HCT116 (cell line): Measurements from ENCODE around the gene RPL35A. TPM values are rescaled to one million over a fixed set of nuclear protein-coding genes. Genes with fewer than 3 reads are reported as not detected.

ENCODE experiments used
- ATAC-seq: fragments of 200-7000 bp; cut with Tn5 transposase; 2 replicates; pipeline ENCODE4 v1.9.1; 2020; ENCODE audit warnings: mild to moderate bottlenecking, moderate library complexity
- BruUV-seq: library from RNA; stranded (reverse); fragments of 400-500 nt; replicated peaks from 2 replicates; lab custom pipeline; 2021; lab: Mats Ljungman, UMichigan
- CTCF ChIA-PET: fragments of 300-600 bp; sonication (Branson Sonifier 250); formaldehyde crosslinking; loops from one replicate; lab custom pipeline; 2021; ENCODE audit warnings: antibody characterized with exemption; lab: Charles Lee
- POLR2A ChIA-PET: fragments of 300-600, 350-600 bp; sonication (Branson Sonifier 250); formaldehyde crosslinking; loops from one replicate; lab custom pipeline; 2021; ENCODE audit warnings: antibody characterized with exemption; lab: Charles Lee
- RAD21 ChIA-PET, 2 experiments: fragments of 300-600 bp; sonication (Branson Sonifier 250); formaldehyde crosslinking; loops; one replicate each; lab custom pipeline; 2023; ENCODE audit warnings: low total read pairs in 2 of 2; ENCODE audit not compliant: uncharacterized antibody in 2 of 2, unreplicated experiment in 2 of 2, low non-redundant PET in 1 of 2; lab: Charles Lee
- DNase-seq: peaks from one replicate; pipeline ENCODE4 v3.0.0-alpha.2; 2010; ENCODE audit warnings: low read depth, low spot score
- H2AFZ ChIP-seq: fragments of 200-600 bp; shearing (Covaris generic), sonication (generic); 2 replicates; pipeline ENCODE4 v1.6.1; 2017; ENCODE audit warnings: low read depth, mixed run types, mixed read lengths, antibody characterized with exemption, low read length; ENCODE audit not compliant: poor library complexity, severe bottlenecking
- H3K27ac ChIP-seq: 2 replicates; pipeline ENCODE4 v1.5.1; 2012; ENCODE audit warnings: low read depth, low read length
- H3K27me3 ChIP-seq: fragments of 200-600 bp; sonication (generic); 2 replicates; pipeline ENCODE4 v1.6.1; 2016; ENCODE audit warnings: mixed run types, low read length, mixed read lengths; ENCODE audit not compliant: insufficient read depth
- H3K36me3 ChIP-seq, 2 experiments: fragments of 200-500 bp in 1 of 2; fragments of 200-600 bp in 1 of 2; sonication (Bioruptor generic) in 1 of 2; sonication (generic) in 1 of 2; 2 replicates each; pipeline versions ENCODE4 v1.5.1 to v1.6.1; 2014 to 2016; ENCODE audit warnings: low read length in 2 of 2, inconsistent platforms in 1 of 2, mixed read lengths in 1 of 2, mixed run types in 1 of 2; ENCODE audit not compliant: insufficient read depth in 2 of 2, control insufficient read depth in 1 of 2
- H3K4me1 ChIP-seq, 2 experiments: fragments of 200-600 bp in 1 of 2; sonication (generic) in 1 of 2; 2 replicates each; pipeline versions ENCODE4 v1.5.1 to v1.6.1; 2012 to 2017; ENCODE audit warnings: low read length in 2 of 2, inconsistent platforms in 1 of 2, mild to moderate bottlenecking in 1 of 2, mixed read lengths in 1 of 2, mixed run types in 1 of 2, moderate library complexity in 1 of 2; ENCODE audit not compliant: insufficient read depth in 2 of 2, control insufficient read depth in 1 of 2
- H3K4me2 ChIP-seq: fragments of 200-600 bp; sonication (generic); 2 replicates; pipeline ENCODE4 v1.6.1; 2017; ENCODE audit warnings: mixed run types, low read length, mixed read lengths
- H3K4me3 ChIP-seq, 2 experiments: fragments of 200-600 bp in 1 of 2; sonication (generic) in 1 of 2; replicated peaks in 1 of 2; 2 replicates each; pipeline ENCODE4 v1.5.1; 2011 to 2016; ENCODE audit warnings: low read length in 2 of 2, control low read depth in 1 of 2, low read depth in 1 of 2, mild to moderate bottlenecking in 1 of 2, mixed read lengths in 1 of 2, mixed run types in 1 of 2
- H3K79me2 ChIP-seq: fragments of 200-600 bp; sonication (generic); 2 replicates; pipeline ENCODE4 v1.6.1; 2017; ENCODE audit warnings: mild to moderate bottlenecking, mixed run types, low read length, moderate library complexity, mixed read lengths; ENCODE audit not compliant: insufficient read depth
- H3K9ac ChIP-seq: fragments of 200-600 bp; sonication (generic); 2 replicates; pipeline ENCODE4 v1.6.1; 2016; ENCODE audit warnings: low read length, mixed read lengths
- H3K9me2 ChIP-seq: fragments of 200-600 bp; sonication (generic), shearing (Covaris generic); 2 replicates; pipeline ENCODE4 v1.6.1; 2017; ENCODE audit warnings: mixed run types, mild to moderate bottlenecking, moderate library complexity; ENCODE audit not compliant: insufficient read depth
- H3K9me3 ChIP-seq, 2 experiments: fragments of 200-500 bp in 1 of 2; fragments of 200-600 bp in 1 of 2; sonication (Bioruptor generic) in 1 of 2; sonication (generic) in 1 of 2; 2 replicates each; pipeline ENCODE4 v1.6.1; 2014 to 2017; ENCODE audit warnings: low read length in 2 of 2, mixed read lengths in 2 of 2, inconsistent platforms in 1 of 2, low read depth in 1 of 2, mild to moderate bottlenecking in 1 of 2, mixed run types in 1 of 2, moderate library complexity in 1 of 2; ENCODE audit not compliant: control insufficient read depth in 1 of 2, insufficient read depth in 1 of 2
- H4K20me1 ChIP-seq: fragments of 200-600 bp; sonication (generic), shearing (Covaris generic); 2 replicates; pipeline ENCODE4 v1.6.1; 2017; ENCODE audit warnings: mixed run types, mild to moderate bottlenecking, moderate library complexity; ENCODE audit not compliant: insufficient read depth
- CBX3 ChIP-seq: IDR thresholded peaks from 2 replicates; pipeline ENCODE4 v1.6.1; 2012; ENCODE audit warnings: low read depth
- CTCF ChIP-seq, 3 experiments: fragments of 200-600 bp in 1 of 3; sonication (generic) in 1 of 3; IDR thresholded peaks in 2 of 3; conservative IDR thresholded peaks in 1 of 3; 2 replicates each; pipeline ENCODE4 v1.5.1; 2012 to 2017; ENCODE audit warnings: low read depth in 2 of 3, low read length in 2 of 3, antibody characterized with exemption in 1 of 3, borderline replicate concordance in 1 of 3, control low read depth in 1 of 3, mild to moderate bottlenecking in 1 of 3, mixed read lengths in 1 of 3, mixed run types in 1 of 3, moderate library complexity in 1 of 3; ENCODE audit not compliant: insufficient read depth in 1 of 3
- EZH2 ChIP-seq: fragments of 200-600 bp; sonication (generic); IDR thresholded peaks from 2 replicates; pipeline ENCODE4 v1.6.1; 2017; ENCODE audit warnings: antibody characterized with exemption, mixed run types
- JUND ChIP-seq: IDR thresholded peaks from 2 replicates; pipeline ENCODE4 v1.6.1; 2012
- POLR2AphosphoS5 ChIP-seq: IDR thresholded peaks from 2 replicates; pipeline ENCODE4 v1.6.1; 2011; ENCODE audit warnings: mild to moderate bottlenecking, low read depth, low read length, moderate library complexity
- REST ChIP-seq: IDR thresholded peaks from 2 replicates; pipeline ENCODE4 v1.6.1; 2012; ENCODE audit warnings: low read depth
- SRF ChIP-seq: IDR thresholded peaks from 2 replicates; pipeline ENCODE4 v1.6.1; 2012; ENCODE audit warnings: low read depth
- TCF7L2 ChIP-seq: IDR thresholded peaks from 2 replicates; pipeline ENCODE4 v1.7.0; 2011; ENCODE audit warnings: borderline replicate concordance, inconsistent platforms; ENCODE audit not compliant: insufficient read depth, insufficient read length; ENCODE audit errors: extremely low read depth
- YY1 ChIP-seq: IDR thresholded peaks from 2 replicates; pipeline ENCODE4 v1.6.1; 2011; ENCODE audit warnings: low read length, low read depth, moderate library complexity, mild to moderate bottlenecking; ENCODE audit not compliant: insufficient replicate concordance; ENCODE audit errors: extremely low read depth
- ZNF274 ChIP-seq: fragments of 200-500 bp; sonication (Bioruptor generic); IDR thresholded peaks from 2 replicates; pipeline ENCODE4 v1.6.1; 2014; ENCODE audit warnings: mild to moderate bottlenecking, low read depth, low read length, inconsistent platforms
- intact Hi-C: fragments of 100-400 bp; cut with micrococcal nuclease; formaldehyde crosslinking; loops from 2 replicates; pipeline ENCODE4 v1.10.0; 2022
- total RNA-seq: library from RNA; stranded (reverse); gene quantifications from one replicate; pipeline ENCODE4 v1.2.1, GENCODE V29; 2021; ENCODE audit not compliant: unreplicated experiment
- TF ChIP-seq, protein P1 (sequence below): IDR thresholded peaks from 2 replicates; pipeline ENCODE4 v1.6.1; 2012

Gene RPL35A
- total RNA-seq, 1 experiment from 2014 or later = 1,465 TPM

DNA sequence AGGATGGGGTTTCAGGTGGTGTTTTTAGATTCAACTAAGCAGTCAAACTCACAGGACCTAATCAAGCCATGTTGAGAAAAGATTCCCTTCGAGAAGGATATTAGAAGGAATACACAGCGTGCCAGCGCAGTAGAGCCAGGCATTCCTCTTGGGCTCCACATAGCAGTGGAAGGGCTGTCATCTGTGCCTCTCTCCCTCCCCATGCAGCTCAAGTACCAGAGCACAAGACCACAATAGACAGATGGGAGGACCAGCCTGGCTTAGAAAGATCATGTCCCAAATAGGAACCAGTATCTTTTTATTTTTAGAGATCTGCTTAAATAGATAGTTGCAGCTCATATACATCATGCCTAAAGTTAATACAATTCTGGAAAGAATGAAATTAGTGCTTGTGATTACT is 47.9 kb downstream of the RPL35A start:
- ChIA-PET RAD21 (no interaction called here), CTCF (no interaction called here), POLR2A (no interaction called here)
- intact Hi-C loops = no loop called here
- Histone ChIP-seq H3K4me3 (no peak overlapping the region), H2AFZ (no peak overlapping the region), H3K79me2 (no peaks in the 10 kb centered on the region), H3K36me3 (no peaks in the 10 kb centered on the region; a peak in 1 of 4 replicates), H4K20me1 (no peaks in the 10 kb centered on the region), H3K4me1 (no peaks in the 10 kb centered on the region), H3K27me3 (no peaks in the 10 kb centered on the region), H3K27ac (no peak overlapping the region), H3K9me3 (no peaks in the 10 kb centered on the region), H3K9ac (no peak overlapping the region), H3K4me2 (no peak overlapping the region), H3K9me2 (no peaks in the 10 kb centered on the region)
- TF ChIP-seq EZH2 (no peak), POLR2AphosphoS5 (no peak), REST (no peak), TCF7L2 (no peak), CBX3 (no peak), SRF (no peak), CTCF (IDR thresholded peaks at IDR 0.05 in 2 of 3, conservative IDR thresholded peaks at IDR 0.05 in 1 of 3; ENCODE audit: borderline replicate concordance in 1 of 3, insufficient read depth in 1 of 3, low read depth in 2 of 3, low read length in 2 of 3) (no peak), ZNF274 (no peak), JUND (no peak), YY1 (no peak)
- TF ChIP-seq, protein P1, sequence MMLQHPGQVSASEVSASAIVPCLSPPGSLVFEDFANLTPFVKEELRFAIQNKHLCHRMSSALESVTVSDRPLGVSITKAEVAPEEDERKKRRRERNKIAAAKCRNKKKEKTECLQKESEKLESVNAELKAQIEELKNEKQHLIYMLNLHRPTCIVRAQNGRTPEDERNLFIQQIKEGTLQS = no peak
- no TSS peak for BruUV-seq
- ATAC-seq (no peak), DNase-seq (no peak)

Other genes starting within 250 kb of the RPL35A start
- gene RUBCN, start 213.3 kb upstream of the RPL35A start, total RNA-seq = 21.4 TPM
- gene FYTTD1, start 200.3 kb upstream of the RPL35A start, total RNA-seq = 70.7 TPM
- gene LRCH3, start 158.9 kb upstream of the RPL35A start, total RNA-seq = 38.1 TPM
- gene LMLN, start 10.0 kb downstream of the RPL35A start, total RNA-seq = 7.2 TPM